ENCODE measurements around the gene LDLRAD2. TPM values are rescaled to one million over a fixed set of nuclear protein-coding genes. Genes with fewer than 3 reads are reported as not detected.

Gene LDLRAD2
- total RNA-seq, 3 donors from 2014 or later = 0.33 TPM; not detected in 2

- no peaks in the 10 kb centered on the region for H3K27me3 ChIP-seq
- TF ChIP-seq POLR2AphosphoS5 (IDR thresholded peaks at IDR 0.05) (no peak), POLR2A (IDR thresholded peaks at IDR 0.05) (no peak), CTCF (IDR thresholded peaks at IDR 0.05) (no peak)
- H3K9me3 ChIP-seq = no peaks in the 10 kb centered on the region
- DNase-seq (ENCODE audit: low spot score in 2 of 2) = no peak
- intact Hi-C loops (cut with DNase I; ENCODE audit: low total_unique reads) = no loop called here
- no peaks in the 10 kb centered on the region for H3K4me1 ChIP-seq
- H3K4me3 ChIP-seq = no peak overlapping the region
- H3K27ac ChIP-seq = no peak overlapping the region
- no peaks in the 10 kb centered on the region for H3K36me3 ChIP-seq
Measured at GRCh38 chr1:21827141-21827679, 15.1 kb downstream of the LDLRAD2 start.

DNA sequence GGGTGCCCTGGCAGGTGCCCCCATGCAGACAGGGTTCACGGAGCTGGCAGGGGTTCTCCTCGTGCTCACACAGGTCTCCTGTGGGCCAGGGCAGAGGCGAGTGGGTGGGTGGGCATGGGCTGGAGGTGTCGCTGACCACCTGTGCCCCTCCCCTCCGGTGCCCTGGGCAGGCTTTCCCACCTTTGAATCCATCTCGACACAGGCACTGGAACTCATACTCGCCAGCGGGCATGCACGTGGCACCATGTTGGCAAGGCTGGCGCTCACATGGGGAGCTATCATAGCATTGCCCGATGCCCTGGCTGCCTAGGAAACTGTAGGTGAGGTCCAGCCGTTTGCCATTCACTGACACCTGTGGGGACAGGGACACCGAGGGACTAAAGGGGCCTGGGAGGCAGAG lies 16.0 kb downstream of the LDLRAD2 start:
- Histone ChIP-seq H3K4me1 (no peaks in the 10 kb centered on the region), H3K27ac (no peak overlapping the region), H3K9me3 (no peaks in the 10 kb centered on the region), H3K4me3 (no peak overlapping the region), H3K36me3 (no peaks in the 10 kb centered on the region), H3K27me3 (no peaks in the 10 kb centered on the region)
- no peak for DNase-seq (ENCODE audit: low spot score in 2 of 2)
- TF ChIP-seq POLR2A (IDR thresholded peaks at IDR 0.05) (no peak), POLR2AphosphoS5 (IDR thresholded peaks at IDR 0.05) (no peak), CTCF (IDR thresholded peaks at IDR 0.05) (no peak)
- intact Hi-C loops (cut with DNase I; ENCODE audit: low total_unique reads) = no loop called here

DNA sequence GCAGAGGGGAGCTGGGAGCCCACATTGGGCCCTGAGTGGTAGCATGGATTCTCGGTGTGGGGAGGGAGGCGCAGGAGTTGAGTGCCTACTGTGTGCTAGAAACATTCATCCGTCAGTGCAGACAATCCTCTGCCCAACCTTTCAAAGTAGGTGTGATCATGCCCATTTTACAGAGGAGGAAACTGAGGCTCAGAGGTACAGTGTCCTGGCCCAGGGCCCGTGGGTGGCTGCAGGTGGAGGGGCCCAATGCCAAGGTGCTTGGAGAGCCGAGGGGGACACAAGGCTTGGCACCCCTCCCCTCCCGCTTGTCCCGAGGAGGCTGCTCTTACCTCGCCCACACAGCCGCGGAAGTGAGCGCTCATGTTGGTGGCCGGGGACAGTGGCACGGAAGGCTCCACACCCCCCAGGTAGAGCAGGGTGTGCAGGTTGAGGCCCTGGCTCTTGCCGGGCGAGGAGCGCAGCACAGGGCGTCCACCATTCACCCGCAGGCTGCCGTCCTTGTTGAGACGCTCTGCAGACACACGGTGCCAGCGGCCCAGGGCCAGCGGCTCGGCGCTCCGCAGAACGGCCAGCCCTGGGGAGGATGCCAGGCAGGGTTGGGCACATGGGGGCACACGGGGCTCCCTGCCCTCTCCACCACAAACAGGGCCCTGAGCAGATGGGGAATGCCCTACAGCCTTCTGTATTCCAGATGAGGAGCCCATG lies 16.6 kb downstream of the LDLRAD2 start:
- Histone ChIP-seq H3K27me3 (no peaks in the 10 kb centered on the region), H3K4me1 (no peaks in the 10 kb centered on the region), H3K27ac (no peak overlapping the region), H3K36me3 (peaks cover 5% of the 10 kb centered on the region), H3K4me3 (no peak overlapping the region), H3K9me3 (no peaks in the 10 kb centered on the region)
- TF ChIP-seq CTCF (IDR thresholded peaks at IDR 0.05) (no peak), POLR2AphosphoS5 (IDR thresholded peaks at IDR 0.05) (no peak), POLR2A (IDR thresholded peaks at IDR 0.05) (no peak)
- DNase-seq (ENCODE audit: low spot score in 2 of 2) = no peak
- intact Hi-C loops (cut with DNase I; ENCODE audit: low total_unique reads) = no loop called here

GRCh38 chr1:21829294-21829693 lies 17.2 kb downstream of the LDLRAD2 start:
- TF ChIP-seq POLR2A (IDR thresholded peaks at IDR 0.05) (no peak), CTCF (IDR thresholded peaks at IDR 0.05) (no peak), POLR2AphosphoS5 (IDR thresholded peaks at IDR 0.05) (no peak)
- no peak for DNase-seq (ENCODE audit: low spot score in 2 of 2)
- Histone ChIP-seq H3K36me3 (peaks cover 9% of the 10 kb centered on the region), H3K9me3 (peaks cover 1 to 5% of the 10 kb centered on the region in 2 donors), H3K27ac (no peak overlapping the region), H3K4me3 (no peak overlapping the region), H3K4me1 (no peaks in the 10 kb centered on the region), H3K27me3 (no peaks in the 10 kb centered on the region)
- intact Hi-C loops (cut with DNase I; ENCODE audit: low total_unique reads) = no loop called here

- no peak for DNase-seq (ENCODE audit: low spot score in 2 of 2)
- H3K27me3 ChIP-seq = no peaks in the 10 kb centered on the region
- intact Hi-C loops (cut with DNase I; ENCODE audit: low total_unique reads) = no loop called here
- no peak overlapping the region for H3K4me3 ChIP-seq
- H3K9me3 ChIP-seq = peaks cover 8 to 14% of the 10 kb centered on the region in 2 donors
- TF ChIP-seq POLR2A (IDR thresholded peaks at IDR 0.05) (no peak), POLR2AphosphoS5 (IDR thresholded peaks at IDR 0.05) (no peak), CTCF (IDR thresholded peaks at IDR 0.05) (no peak)
- no peak overlapping the region for H3K27ac ChIP-seq
- peaks cover 20% of the 10 kb centered on the region for H3K36me3 ChIP-seq
- H3K4me1 ChIP-seq = no peaks in the 10 kb centered on the region
Measured at GRCh38 chr1:21830792-21831453, 18.9 kb downstream of the LDLRAD2 start.
